Activated CD4-positive, alpha-beta T cell treated with anti-CD3 and anti-CD28 coated beads, Interleukin-2, amount 50 U/mL, for 4 hours (primary cell): ENCODE measurements around the gene KIAA0753.

Source experiments
- DNase-seq, 2 experiments: peaks; one replicate each; pipeline ENCODE4 v3.0.0-alpha.2; 2020

Gene KIAA0753

DNA sequence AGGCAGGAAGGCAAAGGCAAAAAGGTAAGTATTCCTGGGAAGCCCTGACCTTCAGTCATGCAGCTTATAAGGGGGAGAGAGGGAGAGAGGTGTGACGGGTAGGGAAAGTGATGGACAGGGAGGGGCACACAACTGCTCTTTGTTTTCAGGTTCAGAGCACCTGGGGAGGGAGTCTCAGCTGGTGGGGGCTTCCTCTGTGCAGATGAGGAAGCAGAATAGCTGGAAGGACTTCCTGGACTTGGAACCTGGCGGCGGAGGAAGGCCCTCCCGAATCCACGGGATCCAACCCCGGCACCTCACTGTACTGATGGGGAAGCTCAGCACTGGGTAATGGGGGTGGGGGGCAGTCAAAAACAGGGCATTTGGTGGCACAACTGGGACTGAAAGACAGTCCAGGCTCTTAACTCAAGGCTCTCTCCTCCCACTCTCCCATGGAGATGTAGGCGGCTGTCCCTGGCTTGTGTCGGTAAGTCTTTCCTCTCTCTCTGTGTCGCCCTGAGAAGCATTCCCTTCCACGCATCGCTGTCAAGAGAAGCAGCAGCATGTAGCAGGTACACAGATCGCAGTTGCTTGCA, 72.2 kb downstream of the KIAA0753 start:
- DNase-seq, result no peak

DNA sequence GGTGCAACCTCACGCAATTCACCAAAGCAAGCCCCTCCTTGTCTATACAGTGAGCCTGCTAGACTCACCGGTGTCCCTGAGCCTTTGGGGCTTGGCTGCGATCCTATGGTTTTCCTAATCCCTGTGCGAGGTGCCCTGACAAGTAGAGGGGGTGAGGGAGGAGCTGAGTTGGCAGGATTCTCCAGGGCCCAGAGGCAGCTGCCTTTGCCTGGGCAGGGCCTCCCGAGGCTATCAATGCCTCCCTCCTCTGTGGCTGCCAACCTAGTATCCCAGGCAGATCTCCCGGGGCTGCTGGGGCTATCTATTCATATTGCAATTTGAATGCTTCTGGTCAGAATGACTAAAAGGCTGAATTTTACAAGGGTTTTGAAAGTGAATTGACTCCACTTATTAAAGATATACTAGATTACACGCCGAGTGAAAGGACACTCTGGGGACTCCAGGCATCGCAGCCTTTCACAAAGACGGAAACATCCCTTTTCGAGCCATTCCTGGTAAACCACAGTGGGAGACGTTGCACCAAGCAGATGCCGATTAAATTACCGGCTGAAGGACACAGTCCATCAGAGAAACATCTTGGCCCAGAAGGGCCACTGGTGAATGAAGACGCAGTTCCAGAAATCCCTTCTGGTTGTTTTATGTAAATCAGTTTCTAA, 72.9 kb downstream of the KIAA0753 start:
- DNase-seq, result no peak

DNA sequence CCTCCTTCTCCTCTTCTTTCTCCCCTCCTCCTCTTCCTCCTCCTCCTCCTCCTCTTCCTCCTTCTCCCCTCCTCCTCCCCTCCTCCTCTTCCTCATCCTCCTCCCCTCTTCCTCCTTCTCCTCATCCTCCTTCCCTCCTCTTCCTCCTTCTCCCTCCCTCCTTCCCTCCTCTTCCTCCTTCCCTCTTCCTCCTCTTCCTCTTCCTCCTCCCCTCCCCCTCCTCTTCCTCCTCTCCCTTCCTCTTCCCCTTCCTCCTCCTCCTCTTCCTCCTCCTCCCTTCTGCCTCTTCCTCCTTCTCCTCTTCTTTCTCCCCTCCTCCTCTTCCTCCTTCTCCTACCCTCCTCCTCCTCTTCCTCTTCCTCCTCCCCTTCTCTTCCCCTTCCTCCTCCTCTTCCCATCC, 79.1 kb downstream of the KIAA0753 start:
- DNase-seq, result no peak

DNA sequence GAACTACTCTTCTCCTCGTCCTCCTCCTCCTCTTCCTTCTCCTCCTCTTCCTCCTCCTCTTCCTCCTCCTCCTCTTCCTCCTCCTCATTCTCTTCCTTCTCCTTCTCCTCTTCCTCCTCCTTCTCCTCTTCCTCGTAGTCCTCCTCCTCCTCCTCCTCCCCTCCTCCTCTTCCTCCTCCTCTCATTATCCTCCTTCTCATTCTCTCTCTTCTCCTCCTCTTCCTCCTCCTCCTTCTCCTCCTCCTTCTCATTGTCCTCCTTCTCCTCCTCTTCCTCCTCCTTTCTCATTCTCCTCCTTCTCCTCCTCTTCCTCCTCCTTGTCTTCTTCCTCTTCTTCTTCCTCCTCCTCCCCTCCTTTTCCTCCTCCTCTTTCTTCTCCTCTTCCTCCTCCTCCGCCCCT, 80.0 kb downstream of the KIAA0753 start:
- no peak for DNase-seq

DNA sequence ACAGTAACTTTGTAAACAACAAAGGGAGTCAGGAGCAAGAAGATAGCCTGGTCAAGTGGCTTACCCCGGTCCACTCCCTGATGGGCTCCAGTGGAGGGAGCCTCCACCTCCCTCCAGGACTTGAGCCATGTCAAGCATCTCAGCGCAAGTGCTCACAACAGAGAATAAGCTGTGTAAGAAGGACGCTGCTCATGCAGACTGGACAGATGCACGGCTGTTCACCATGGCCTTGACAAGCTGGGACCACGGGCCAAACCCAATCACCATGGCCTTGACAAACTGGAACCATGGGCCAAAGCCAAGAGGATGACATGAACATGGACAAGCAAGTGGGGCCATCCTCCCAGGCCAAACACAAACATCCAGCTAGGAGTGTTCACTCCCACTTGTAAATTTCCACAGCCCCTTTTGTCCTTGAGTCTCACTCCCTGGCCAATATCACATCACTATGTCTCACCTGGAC, 80.7 kb downstream of the KIAA0753 start:
- no peak for DNase-seq

DNA sequence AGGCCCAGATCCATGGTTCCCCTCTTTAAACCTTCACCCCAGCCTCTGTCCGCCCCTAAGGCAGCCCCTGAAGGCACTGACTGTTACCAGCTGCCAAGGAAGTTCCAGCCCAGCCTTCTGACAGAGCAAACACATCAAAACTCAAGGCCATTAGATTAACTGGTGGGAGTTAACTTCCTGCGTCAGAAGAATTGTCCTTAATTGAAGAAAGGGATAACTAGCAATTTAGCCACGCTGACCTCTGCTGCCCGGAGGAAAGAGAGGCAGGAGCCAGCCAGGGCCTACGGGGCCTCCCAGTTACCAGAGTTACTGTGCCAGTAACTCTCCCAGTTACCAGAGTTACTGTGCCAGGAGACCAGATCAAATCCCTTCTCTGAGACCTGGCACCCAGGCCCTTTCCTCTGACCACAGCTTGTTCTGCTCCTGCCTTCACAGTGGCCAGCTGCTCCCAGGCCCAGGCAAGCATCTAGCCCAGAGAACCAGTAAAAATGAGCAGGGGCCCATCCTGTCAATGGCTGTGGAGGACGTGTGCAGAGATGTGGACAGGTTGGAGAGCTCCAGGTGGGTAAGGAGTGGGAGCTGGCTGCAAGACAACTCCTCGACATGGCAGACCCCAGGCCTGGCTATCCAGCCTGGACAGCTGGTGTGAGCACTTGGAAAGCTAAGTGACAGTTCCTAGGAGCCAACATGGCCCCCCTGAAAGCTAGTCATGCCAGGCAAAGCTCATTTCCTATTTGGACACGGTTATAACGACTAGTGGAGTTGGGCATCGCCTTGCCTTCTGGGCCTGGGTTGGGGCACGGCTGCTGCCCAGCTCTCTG, 81.4 kb downstream of the KIAA0753 start:
- DNase-seq, result no peak

DNA sequence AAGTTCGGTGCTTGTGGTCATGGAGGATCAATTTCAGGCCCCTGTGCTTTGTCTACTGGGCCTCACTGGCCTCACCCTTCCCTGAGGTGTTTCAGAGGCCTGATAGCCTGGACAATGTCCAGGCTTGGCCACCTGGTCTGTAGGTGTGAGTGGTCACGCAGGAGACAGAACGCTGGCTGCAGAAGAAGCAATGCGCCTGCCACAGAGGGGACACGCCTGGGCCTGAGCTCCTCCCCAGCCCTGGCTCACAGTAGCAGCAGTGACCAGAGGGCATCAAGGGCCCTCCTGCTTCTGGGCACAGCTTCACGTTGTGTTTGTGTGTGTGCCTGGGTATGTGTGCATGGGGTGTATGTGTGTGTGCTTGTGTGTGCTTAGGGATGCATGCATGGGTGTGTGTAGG, 82.2 kb downstream of the KIAA0753 start:
- no peak for DNase-seq

DNA sequence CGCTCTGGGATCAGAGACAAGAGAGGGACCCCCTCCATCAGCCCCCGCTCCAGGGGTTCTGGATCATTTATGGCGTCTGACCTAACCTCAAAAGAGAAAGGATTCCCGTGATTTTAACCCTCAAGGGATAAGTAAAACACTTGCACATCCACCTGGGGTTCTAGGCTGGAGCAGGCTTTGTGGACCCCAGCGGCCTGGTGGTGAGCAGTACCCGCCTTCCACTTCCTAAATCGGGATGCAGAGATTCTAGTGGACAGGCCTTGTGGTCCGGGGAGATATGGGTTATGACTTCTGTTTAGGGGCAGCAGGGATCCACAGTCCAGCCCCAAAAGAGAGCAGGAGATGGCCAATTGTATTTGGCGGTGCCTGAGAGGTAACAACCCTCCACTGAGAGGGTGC, 83.5 kb downstream of the KIAA0753 start:
- no peak for DNase-seq

DNA sequence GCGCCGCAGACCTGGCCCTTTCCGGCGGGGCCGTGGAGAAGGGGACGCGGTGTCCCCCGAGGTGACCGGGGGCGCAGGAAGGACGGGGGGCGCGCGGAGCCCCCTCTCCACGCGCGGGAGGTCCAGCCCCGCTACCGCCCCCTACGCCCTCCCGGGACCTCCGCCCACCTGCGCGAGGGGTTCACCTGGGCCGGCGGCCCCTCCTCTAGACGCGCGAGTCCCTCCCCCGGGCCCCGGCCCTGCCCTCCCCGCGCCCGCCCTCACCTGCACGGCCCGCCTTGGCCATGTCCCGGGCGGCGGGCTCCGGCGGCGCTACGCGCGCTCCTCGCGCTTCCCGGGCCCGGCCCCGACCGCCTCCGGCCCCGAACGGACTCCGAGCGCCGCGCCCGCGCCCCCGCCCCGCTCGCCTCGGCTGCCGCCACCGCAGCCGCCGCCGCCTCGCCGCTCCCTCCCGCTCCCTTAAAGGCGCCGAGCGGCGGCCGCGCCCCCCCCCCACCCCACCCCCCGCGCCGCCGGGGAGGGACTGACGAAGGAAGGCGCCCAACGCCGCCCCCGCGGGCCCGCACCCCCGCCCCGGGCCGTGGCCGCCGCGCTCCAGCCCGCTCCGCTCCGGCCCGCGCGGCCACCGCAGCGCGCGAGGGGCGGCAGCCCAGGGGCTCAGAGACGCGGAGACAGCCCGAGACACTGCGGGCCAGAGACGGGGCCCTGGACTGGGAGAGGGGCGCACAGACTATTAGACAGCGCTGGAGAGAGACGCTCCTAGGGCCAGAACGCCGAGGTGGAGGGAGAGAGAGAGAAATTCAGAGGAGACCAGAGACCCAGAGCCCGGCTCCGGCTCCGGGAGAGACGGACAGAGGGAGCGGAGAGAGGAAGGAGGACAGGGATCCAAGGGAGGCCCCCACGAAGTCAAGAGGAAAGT, 84.1 kb downstream of the KIAA0753 start, which contains the start of gene PITPNM3:
Gene PITPNM3 (minus strand): TSS at position 435 of the 919 bp plus-strand sequence. CDS start 149 bp downstream, at position 286.
- DNase-seq, result no peak

DNA sequence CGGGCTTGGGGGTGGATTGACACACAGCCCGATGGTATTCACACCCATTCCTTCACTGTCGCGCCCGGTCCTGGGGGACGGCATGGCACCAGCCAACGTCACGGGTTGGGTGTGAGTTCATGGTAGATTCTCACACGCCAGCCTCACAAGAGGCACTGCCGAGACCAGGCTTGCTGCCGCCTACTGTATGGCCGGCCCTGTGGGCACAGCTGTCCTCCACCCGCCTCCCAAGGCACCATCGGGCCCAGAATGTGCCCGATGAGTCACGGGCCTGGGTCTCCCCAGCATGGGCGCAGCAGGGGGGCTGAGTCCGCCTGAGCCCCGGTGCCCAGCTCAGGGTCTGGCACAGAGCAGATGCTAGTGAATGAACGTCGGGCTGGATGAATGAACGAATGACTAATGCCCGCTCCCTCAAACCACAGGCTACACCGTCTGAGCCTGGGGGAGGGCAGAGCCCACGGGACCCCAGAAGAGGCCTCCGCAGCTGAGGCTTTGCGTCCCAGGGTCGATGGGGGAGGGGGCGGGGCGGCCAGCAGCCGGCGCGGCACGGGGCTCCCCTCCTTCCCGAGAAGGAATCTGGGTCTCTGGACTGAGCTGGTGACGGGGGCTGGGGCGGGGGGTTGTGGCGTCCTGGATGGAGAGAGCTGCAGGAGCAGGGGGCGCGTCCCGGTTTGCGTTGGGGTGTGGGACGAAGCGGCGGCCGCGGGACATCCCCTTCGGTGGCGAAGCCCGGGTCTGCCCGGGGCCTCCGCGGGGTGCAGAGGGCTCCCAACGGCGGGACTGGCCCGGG, 85.0 kb downstream of the KIAA0753 start:
- no peak for DNase-seq

DNA sequence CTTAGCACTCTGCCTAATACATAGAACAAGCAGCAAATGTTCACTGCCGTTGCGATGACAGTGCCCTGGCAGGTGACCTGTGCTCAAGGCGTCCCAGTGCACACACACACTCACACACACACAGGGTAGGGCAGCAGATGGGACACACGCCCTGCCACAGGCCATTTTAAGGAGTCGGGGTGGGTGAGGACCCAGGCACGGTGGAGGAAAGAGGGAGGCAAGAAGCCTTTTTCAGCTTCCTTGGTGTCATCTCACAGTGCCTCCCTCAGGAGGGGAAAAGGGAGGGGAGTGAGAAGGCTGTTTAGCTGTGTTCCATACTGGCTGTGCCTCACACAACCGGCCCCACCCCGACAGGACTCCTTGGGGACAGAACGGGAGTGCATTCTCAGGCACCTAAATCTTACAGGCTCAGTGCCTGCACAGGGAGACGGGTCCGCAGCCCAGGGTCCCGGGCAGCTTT, 85.6 kb downstream of the KIAA0753 start:
- DNase-seq, result no peak

DNA sequence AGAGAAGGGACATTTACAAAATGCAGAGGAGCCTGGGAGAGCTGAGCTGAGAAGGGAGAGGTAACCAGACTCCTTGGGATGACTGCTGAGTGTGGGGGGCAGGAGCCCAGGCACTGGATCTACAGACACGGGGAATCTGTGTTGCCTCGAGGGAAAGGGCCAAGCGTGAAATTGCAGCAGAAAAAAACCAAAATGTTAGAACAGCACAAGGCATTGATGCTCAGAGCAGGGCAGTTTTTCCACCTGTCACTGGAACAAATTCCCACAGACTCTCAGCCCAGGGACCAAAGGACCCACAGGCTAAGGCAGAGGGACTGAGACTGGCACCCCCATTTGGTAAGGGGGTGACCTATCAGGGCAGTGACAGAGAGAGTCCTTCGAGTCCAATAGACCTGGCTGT, 86.2 kb downstream of the KIAA0753 start:
- no peak for DNase-seq

DNA sequence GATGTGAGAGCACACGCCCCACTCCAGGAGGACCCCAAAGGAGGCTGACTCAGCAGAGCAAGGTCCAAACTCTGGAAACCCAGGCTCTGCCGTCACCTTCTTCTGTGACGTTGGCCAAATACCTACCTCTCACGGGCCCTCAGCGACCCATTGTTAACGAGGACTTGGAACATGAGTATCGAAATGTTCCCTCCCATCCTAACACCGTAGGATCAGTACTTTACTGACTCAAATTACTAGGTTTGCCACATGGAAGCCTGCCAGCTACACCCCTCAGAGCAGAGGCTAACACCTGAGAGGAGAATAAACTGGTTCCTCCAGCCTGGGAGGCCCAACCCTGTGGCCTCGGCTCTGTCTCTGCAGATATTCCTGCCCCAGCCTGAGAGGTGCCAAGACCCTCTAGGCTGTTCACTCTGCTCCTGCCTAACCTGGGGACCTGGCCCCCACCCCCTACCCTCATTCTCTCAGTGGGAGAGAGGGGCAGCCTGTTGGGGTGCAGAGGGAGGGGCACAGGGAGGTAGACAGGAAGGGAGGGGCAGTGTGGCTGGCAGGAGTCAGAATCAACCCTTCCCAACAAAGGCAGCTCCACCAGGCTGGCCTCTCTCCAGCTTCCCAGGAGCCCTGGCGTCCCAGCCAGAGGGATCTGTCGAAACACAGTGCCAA, 88.5 kb downstream of the KIAA0753 start:
- DNase-seq, result no peak

DNA sequence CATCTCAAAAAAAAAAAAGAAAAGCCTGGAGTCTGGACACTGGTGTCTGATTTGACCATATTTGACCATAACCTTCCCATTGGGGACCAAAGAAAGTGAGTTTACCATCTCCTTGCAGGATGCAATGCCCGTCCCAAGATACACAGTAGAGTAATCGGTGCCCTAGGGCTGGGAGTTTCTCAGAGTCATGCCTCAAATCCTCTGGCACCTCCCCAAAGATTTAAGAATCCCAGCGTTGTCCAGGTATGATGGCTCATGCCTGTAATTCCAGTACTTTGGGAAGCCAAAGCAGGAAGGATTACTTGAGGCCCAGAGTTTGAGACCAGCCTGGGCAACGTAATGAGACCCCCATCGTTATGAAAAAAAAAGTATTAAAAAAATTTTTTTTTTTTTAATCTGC, 89.2 kb downstream of the KIAA0753 start:
- DNase-seq, result no peak

DNA sequence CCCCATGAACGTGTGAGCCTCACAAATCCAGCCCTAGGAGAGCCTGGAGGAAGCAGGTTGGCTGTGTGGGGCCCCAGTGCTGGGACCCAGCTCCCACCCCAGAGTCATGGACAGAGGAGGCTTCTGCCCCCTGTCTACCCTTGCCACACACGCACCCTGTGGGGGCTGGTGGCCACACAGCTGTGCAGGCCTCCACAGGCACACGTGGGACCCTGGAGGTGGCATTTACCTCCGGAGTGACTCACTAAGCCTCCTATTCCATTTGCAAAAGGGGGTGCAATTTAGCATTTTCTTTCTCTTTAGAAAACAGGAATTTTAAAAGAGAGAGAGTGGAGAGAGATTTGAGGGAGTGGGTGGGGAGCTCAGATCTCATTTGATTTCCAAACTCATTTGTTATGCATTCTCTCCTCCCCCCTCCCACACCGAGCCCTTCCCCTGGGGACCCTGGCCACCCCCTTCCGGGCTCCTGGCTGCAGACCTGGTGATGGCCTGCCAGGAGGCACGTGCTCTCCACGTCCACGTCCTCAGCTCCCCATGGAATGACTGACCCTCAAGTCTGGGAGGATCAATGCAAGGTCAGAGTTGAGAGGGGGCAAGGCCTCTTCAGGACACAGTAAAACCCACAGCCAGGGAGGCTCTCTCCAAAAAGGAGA, 91.0 kb downstream of the KIAA0753 start:
- no peak for DNase-seq

DNA sequence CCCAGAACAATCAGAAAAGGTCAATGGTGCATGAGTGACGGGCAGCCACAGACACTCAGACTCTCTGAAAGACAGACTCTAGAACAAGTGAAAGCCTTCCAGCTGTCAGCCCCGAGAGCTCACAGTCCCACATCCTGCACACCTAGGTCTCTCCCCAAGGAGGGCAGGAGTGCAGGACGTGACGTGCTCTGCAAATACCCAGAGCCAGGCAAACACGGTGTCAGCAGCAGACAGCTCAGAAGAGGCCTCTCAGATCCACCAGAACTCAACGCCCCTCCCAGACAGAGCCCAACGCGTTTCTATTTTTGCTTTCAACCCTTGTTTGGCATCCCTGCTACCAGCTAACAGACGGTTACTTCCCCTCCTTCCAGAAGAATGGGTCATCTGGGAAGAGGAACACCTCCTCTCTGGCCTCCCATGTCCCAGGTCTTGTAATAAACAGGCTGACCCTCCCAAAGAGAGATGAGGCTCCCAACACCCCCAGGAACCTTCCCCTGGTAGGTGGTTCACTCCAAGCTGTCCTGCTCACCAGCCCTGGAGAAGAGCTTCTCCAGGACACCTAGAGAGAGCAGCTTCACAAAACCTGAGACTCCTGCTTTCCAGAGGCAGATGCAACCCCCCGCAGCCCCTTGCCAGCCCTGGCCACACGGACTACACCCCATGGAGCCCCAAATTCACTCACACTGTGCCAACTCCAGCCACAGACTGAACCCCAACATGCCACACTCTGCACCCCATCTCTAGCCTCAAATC, 91.8 kb downstream of the KIAA0753 start:
- DNase-seq, result no peak

DNA sequence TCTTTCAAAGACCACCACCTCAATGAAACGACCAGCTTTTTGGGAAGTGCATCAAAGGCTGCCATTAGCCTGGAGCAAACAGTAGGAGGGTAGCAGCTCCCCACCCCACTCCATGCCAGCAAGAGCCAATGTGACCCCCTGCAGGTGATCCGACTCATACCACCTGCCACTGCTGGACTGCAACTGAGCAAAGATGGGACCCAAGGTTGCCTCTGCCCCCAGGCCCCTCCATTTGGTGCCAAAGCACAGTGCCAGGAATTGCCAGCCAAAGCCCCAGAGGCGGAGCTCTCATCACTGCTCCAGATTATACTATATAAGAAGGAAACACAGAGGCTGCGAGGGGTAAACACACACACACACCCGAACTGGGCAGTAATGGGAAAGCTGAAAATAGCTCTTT, 92.5 kb downstream of the KIAA0753 start:
- DNase-seq, result no peak

DNA sequence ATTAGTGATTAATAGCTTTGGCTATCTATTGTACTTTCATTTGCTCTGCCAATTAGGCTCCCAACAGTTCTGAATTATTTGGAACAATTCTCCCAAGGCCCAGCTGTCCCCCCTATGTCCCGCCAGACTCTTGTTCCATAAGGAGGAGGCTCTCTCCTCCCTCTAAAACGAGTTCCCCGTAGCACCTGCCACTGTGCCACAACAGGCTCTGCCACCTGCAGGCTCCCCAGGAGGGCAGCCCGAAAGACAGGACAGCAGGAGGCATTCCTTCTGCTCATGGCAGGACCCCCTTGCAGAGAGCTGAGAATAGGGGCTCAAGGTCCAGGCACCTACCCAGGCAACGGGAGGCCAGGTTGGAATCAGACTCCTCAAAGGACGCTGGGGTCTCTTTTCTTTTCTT, 93.2 kb downstream of the KIAA0753 start:
- DNase-seq, result no peak

DNA sequence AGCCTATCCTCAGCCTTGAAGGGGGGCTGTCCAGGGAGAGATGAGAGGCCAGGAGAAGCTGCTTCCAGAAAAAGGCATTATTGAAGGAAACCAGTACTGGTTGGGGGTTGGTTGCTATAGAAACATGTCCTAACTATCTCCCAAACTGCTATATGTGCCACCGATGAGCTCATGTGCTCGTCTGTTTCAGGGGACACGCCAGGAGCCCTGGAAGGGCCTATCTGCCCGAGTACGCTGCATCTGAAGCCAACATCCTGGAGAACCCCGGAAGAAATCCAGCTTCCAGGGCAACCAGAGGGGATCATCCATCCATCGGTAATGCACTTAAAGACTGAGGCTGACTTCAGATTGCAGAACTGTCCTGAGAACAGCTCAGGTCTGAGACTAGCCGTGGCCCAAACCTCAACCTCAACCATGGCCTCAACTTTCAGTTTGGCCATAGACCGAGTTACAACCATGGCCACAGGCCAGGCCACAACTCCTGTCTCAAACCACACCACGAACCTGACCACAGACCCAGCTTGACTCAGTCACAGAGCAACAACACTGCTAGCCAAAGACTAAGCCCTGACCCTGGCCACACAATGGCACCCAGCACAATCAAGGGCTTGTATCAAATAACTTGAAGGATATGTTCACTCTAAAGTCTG, 94.3 kb downstream of the KIAA0753 start:
- DNase-seq, result no peak

DNA sequence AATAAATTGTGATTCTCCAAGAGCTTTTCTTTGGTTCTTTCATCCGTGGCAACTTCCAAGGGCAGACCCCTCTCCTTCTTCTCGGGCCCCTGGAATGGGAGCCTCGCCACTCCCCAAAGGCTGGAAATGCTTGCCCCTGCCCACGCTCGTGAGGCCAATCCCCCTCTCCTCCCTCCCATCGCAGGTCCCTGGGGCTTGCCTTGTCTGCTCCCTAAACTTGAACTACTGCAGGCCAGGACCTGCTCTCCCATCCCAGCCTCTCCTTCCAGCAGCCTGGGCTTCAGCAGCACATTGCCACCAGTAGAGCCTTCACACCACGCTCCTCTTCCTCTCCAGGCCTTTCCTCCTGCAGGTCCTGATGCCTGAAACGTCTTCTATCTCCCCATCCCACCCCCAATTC, 95.2 kb downstream of the KIAA0753 start:
- no peak for DNase-seq
